Loucy (cell line): ENCODE measurements around the gene SNTB2.

Experiments
- CTCF ChIP-seq: fragments of 200-600 bp; sonication (generic); conservative IDR thresholded peaks from 2 replicates; pipeline ENCODE4 v1.5.1; 2014; ENCODE audit warnings: mild to moderate bottlenecking, antibody characterized with exemption, low read length
- EZH2phosphoT487 ChIP-seq: fragments of 200-600 bp; IDR thresholded peaks from 2 replicates; pipeline ENCODE4 v1.6.1; 2018; ENCODE audit warnings: antibody characterized with exemption, mild to moderate bottlenecking, moderate library complexity, borderline replicate concordance

- no peak for TF ChIP-seq EZH2phosphoT487
- TF ChIP-seq CTCF = no peak
Measured at GRCh38 chr16:69329369-69330285, 142.7 kb downstream of the SNTB2 start.
